HepG2 (cell line): Measurements from ENCODE around the gene KCTD18. TPM values are rescaled to one million over a fixed set of nuclear protein-coding genes. Genes with fewer than 3 reads are reported as not detected.

Source experiments
- ELF4 ChIP-seq: sonication (generic); formaldehyde crosslinking; IDR thresholded peaks from 2 replicates; pipeline ENCODE4 v1.5.0; 2020; ENCODE audit warnings: missing genetic modification reagents, mild to moderate bottlenecking, moderate library complexity, borderline replicate concordance
- HNRNPH1 ChIP-seq: fragments of 200-400 bp; formaldehyde crosslinking; optimal IDR thresholded peaks from 2 replicates; pipeline ENCODE3; 2017; ENCODE audit warnings: mild to moderate bottlenecking, low read depth, low read length
- KDM3A ChIP-seq: IDR thresholded peaks from 2 replicates; pipeline ENCODE4 v1.6.1; 2018; ENCODE audit warnings: low read depth, missing compliant biosample characterization
- POLR2AphosphoS5 ChIP-seq: IDR thresholded peaks from 2 replicates; pipeline ENCODE4 v1.6.1; 2012; ENCODE audit warnings: low read depth, low read length
- RXRB ChIP-seq: IDR thresholded peaks from 2 replicates; pipeline ENCODE4 v1.6.1; 2016; ENCODE audit warnings: borderline replicate concordance, missing genetic modification reagents, missing compliant biosample characterization
- SAFB2 ChIP-seq: sonication (generic); formaldehyde crosslinking; IDR thresholded peaks from 2 replicates; pipeline ENCODE4 v1.5.1; 2020; ENCODE audit warnings: missing genetic modification reagents, low read depth, mild to moderate bottlenecking, borderline replicate concordance
- SNAI1 ChIP-seq: sonication (generic); formaldehyde crosslinking; IDR thresholded peaks from 2 replicates; pipeline ENCODE4 v1.5.0; 2020; ENCODE audit warnings: mild to moderate bottlenecking, missing genetic modification reagents, borderline replicate concordance
- TAF1 ChIP-seq: sonication (generic); formaldehyde crosslinking; IDR thresholded peaks from 2 replicates; pipeline ENCODE4 v1.4.0; 2020; ENCODE audit warnings: missing genetic modification reagents
- TCF7L2 ChIP-seq: IDR thresholded peaks from 2 replicates; pipeline ENCODE4 v1.6.1; 2011; ENCODE audit warnings: mild to moderate bottlenecking, low read depth, low read length, moderate library complexity
- THAP9 ChIP-seq: sonication (generic); formaldehyde crosslinking; IDR thresholded peaks from 2 replicates; pipeline ENCODE4; 2020; ENCODE audit warnings: missing genetic modification reagents, mild to moderate bottlenecking, borderline replicate concordance
- TMF1 ChIP-seq: sonication (generic); formaldehyde crosslinking; IDR thresholded peaks from 2 replicates; pipeline ENCODE4 v1.8.1; 2022; ENCODE audit warnings: low read depth, missing genetic modification reagents
- ZNF44 ChIP-seq: sonication (generic); formaldehyde crosslinking; IDR thresholded peaks from 2 replicates; pipeline ENCODE4 v1.5.1; 2020; ENCODE audit warnings: mild to moderate bottlenecking, missing genetic modification reagents
- ZNF468 ChIP-seq: sonication (generic); formaldehyde crosslinking; IDR thresholded peaks from 2 replicates; pipeline ENCODE4 v1.8.0; 2022; ENCODE audit warnings: mild to moderate bottlenecking, moderate library complexity, missing genetic modification reagents
- ZNF546 ChIP-seq: sonication (generic); formaldehyde crosslinking; conservative IDR thresholded peaks from 2 replicates; pipeline ENCODE4 v1.8.1; 2023; ENCODE audit warnings: mild to moderate bottlenecking, missing genetic modification reagents
- ZNF674 ChIP-seq: sonication (generic); formaldehyde crosslinking; IDR thresholded peaks from 2 replicates; pipeline ENCODE4 v1.5.0; 2020; ENCODE audit warnings: low read depth, mild to moderate bottlenecking, missing genetic modification reagents
- ZNF768 ChIP-seq: sonication (generic); formaldehyde crosslinking; IDR thresholded peaks from 2 replicates; pipeline ENCODE4 v1.4.0; 2020; ENCODE audit warnings: missing genetic modification reagents
- ZNF777 ChIP-seq: sonication (generic); formaldehyde crosslinking; IDR thresholded peaks from 2 replicates; pipeline ENCODE4 v1.4.0; 2020; ENCODE audit warnings: missing genetic modification reagents
- ZNF788 ChIP-seq: sonication (generic); formaldehyde crosslinking; IDR thresholded peaks from 2 replicates; pipeline ENCODE4 v1.5.0; 2020; ENCODE audit warnings: mild to moderate bottlenecking, missing genetic modification reagents, borderline replicate concordance
- polyA plus RNA-seq, 8 experiments: library from polyadenylated mRNA; depleted of rRNA in 3 of 8; stranded (reverse) in 7 of 8; unstranded in 1 of 8; fragments of >200 nt; fragmentation: Illumina TruSeq in 4 of 8; extraction: Trizol in 4 of 8; gene quantifications; 2 replicates each; pipeline versions ENCODE4 v1.2.1 to v1.2.3, GENCODE V29; 2011 to 2016; ENCODE audit warnings: low read depth in 4 of 8, missing spikeins in 1 of 8, mixed read lengths in 1 of 8; ENCODE audit not compliant: insufficient read depth in 1 of 8
- total RNA-seq, 5 experiments: library from RNA; depleted of rRNA; stranded (reverse); fragments of >200 nt; fragmentation: Illumina TruSeq; extraction: Trizol; gene quantifications; 2 replicates each; pipeline ENCODE4 v1.2.3, GENCODE V29; 2016; ENCODE audit warnings: low read depth in 1 of 5
- TF ChIP-seq, protein P1 (sequence below): IDR thresholded peaks from 2 replicates; pipeline ENCODE4 v1.6.1; 2016; ENCODE audit warnings: low read depth, control low read depth
- TF ChIP-seq, protein P2 (sequence below): sonication (generic); formaldehyde crosslinking; IDR thresholded peaks from 2 replicates; pipeline ENCODE4 v1.5.1; 2020; ENCODE audit warnings: mild to moderate bottlenecking, missing genetic modification reagents, borderline replicate concordance
- TF ChIP-seq, protein P3 (sequence below): sonication (generic); formaldehyde crosslinking; IDR thresholded peaks from 2 replicates; pipeline ENCODE4 v1.5.0; 2020; ENCODE audit warnings: missing genetic modification reagents

Gene KCTD18
- total and polyA plus RNA-seq, 2 of the 13 experiments (the other 11 are each of a cell fraction or from before 2014, with no cell fraction given) = 2.2 to 7.1 TPM

DNA sequence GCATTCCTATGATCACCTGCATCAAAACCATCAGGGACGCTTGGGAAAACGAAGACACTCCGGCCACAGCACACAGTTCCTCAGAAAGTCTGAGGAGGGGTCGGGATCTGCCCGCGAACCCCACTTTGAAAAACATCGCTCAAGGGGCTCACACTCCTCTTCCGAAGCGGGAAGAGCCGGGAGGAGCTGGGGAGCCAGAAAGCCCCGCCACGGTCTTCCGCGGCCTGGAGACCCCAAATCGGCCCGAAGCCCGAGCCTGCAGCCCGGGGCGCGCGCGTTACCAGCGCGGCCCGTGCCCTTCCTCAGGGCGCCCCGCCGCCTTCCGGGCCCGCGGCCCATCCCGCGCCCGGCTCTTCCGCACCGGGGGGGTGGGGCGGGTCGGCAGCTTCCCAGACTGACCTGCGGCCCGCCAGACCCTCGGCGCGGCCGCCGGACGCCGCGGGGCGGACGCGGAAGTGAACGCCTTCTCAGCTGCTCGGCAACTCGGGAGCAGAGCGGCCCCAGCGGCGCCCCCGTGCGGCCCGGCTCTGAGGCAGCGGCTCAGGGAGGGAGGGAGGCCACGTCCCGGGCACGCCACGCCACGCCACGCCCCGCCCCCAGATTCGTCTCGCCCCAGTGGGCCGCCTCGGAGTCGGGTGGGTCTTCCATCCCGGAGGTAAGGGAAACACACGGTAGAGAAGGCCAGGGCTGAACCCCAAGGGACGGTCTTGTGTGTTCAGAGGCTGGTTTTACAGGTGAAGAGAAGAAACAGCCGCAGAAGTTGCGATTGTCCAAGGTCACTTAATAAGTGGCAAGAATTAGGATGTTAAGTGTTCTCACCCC, at the start of gene KCTD18 (continued):
- peak; percentile 88; the same call in 1 of the 2 replicates for TF ChIP-seq ZNF546 (CRISPR knock-in tag)
- peak; percentile 96; the same call in 1 of the 2 replicates for TF ChIP-seq SAFB2 (CRISPR knock-in tag)
- TF ChIP-seq, protein P1, sequence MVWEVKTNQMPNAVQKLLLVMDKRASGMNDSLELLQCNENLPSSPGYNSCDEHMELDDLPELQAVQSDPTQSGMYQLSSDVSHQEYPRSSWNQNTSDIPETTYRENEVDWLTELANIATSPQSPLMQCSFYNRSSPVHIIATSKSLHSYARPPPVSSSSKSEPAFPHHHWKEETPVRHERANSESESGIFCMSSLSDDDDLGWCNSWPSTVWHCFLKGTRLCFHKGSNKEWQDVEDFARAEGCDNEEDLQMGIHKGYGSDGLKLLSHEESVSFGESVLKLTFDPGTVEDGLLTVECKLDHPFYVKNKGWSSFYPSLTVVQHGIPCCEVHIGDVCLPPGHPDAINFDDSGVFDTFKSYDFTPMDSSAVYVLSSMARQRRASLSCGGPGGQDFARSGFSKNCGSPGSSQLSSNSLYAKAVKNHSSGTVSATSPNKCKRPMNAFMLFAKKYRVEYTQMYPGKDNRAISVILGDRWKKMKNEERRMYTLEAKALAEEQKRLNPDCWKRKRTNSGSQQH = peak; percentile 71
- TF ChIP-seq TMF1 (CRISPR knock-in tag) = 0 out of 2 replicates have a peak, but pooled peaks have one; percentile 48
- peak; percentile 96; the same call in 1 of the 2 replicates for TF ChIP-seq ZNF788 (CRISPR knock-in tag)
- peak; percentile 9; the same call in 1 of the 2 replicates for TF ChIP-seq SNAI1
- TF ChIP-seq, protein P2, sequence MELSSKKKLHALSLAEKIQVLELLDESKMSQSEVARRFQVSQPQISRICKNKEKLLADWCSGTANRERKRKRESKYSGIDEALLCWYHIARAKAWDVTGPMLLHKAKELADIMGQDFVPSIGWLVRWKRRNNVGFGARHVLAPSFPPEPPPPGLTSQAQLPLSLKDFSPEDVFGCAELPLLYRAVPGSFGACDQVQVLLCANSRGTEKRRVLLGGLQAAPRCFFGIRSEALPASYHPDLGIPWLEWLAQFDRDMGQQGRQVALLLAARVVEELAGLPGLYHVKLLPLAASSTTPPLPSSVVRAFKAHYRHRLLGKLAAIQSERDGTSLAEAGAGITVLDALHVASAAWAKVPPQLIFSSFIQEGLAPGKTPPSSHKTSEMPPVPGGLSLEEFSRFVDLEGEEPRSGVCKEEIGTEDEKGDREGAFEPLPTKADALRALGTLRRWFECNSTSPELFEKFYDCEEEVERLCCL (CRISPR knock-in tag) = no peak
- peak; percentile 79 for TF ChIP-seq ZNF768 (CRISPR knock-in tag)
- TF ChIP-seq ZNF468 (CRISPR knock-in tag) = peak; percentile 78; the same call in 1 of the 2 replicates
- no peak; the same call in 1 of the 2 replicates for TF ChIP-seq ELF4 (CRISPR knock-in tag)
- TF ChIP-seq ZNF674 (CRISPR knock-in tag) = no peak
- TF ChIP-seq POLR2AphosphoS5 = peak; percentile 51
- no peak for TF ChIP-seq TCF7L2
- 0 out of 2 replicates have a peak, but pooled peaks have one; percentile 34 for TF ChIP-seq THAP9 (CRISPR knock-in tag)
- peak; percentile 58 for TF ChIP-seq ZNF777 (CRISPR knock-in tag)
- TF ChIP-seq KDM3A (CRISPR knock-in tag) = peak; percentile 86; the same call in 1 of the 2 replicates
- TF ChIP-seq, protein P3, sequence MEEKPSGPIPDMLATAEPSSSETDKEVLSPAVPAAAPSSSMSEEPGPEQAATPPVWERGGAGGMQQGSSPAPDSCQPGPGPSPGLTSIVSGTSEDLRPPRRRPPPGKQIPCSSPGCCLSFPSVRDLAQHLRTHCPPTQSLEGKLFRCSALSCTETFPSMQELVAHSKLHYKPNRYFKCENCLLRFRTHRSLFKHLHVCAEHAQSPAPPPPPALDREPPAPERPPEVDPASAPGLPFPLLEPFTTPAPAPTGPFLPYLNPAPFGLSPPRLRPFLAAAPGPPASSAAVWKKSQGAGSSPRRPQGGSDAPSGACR (CRISPR knock-in tag) = peak; percentile 53; the same call in 1 of the 2 replicates
- peak; percentile 7; the same call in 1 of the 2 replicates for TF ChIP-seq ZNF44
- peak; percentile 69; the same call in 1 of the 2 replicates for TF ChIP-seq TAF1
- TF ChIP-seq HNRNPH1 = peak; percentile 31
- TF ChIP-seq RXRB (CRISPR knock-in tag) = peak; percentile 59; the same call in 1 of the 2 replicates
